HepG2 (cell line): Measurements from ENCODE around the gene MMP23B. TPM values are rescaled to one million over a fixed set of nuclear protein-coding genes. Genes with fewer than 3 reads are reported as not detected.

Experiments
- ATAC-seq: fragments of 200-7000 bp; cut with Tn5 transposase; 3 replicates; pipeline ENCODE4 v1.9.1; 2020; ENCODE audit warnings: mild to moderate bottlenecking, moderate library complexity
- BruUV-seq: library from RNA; stranded (reverse); fragments of 400-500 nt; replicated peaks from 2 replicates; lab custom pipeline; 2021; lab: Mats Ljungman, UMichigan
- CTCF ChIA-PET: fragments of 300-600 bp; formaldehyde crosslinking; extraction: SDS; loops from one replicate; lab custom pipeline; 2021; ENCODE audit warnings: low total read pairs, inconsistent platforms, low intra/inter-chr PET ratio; lab: Yijun Ruan, JAX
- POLR2A ChIA-PET: fragments of 350-600 bp; sonication (Branson Sonifier 250); formaldehyde crosslinking; loops from one replicate; lab custom pipeline; 2020; ENCODE audit warnings: antibody characterized with exemption, inconsistent platforms; lab: Yijun Ruan, JAX
- DNase-seq: peaks from one replicate; pipeline ENCODE4 v3.0.0-alpha.2; 2015; ENCODE audit warnings: low spot score
- FAIRE-seq: peaks from 3 replicates; lab custom pipeline; 2011; peaks lifted over from hg19 to GRCh38; lab: Jason Lieb, UNC
- H2AFZ ChIP-seq: one replicate; pipeline ENCODE4 v1.6.1; 2011; ENCODE audit warnings: low read length, inconsistent platforms
- H3K27ac ChIP-seq: fragments of 300-600 bp; 3 replicates; pipeline ENCODE4 v1.8.0; 2011; ENCODE audit warnings: mixed run types, mild to moderate bottlenecking, mixed read lengths, low read length, inconsistent platforms; ENCODE audit not compliant: insufficient read depth; ENCODE audit errors: extremely low read length
- H3K27me3 ChIP-seq, 2 experiments: fragments of 200-600 bp in 1 of 2; 2 replicates in 1 of 2; 3 replicates in 1 of 2; pipeline versions ENCODE4 v1.6.0 to v1.8.0; 2011; ENCODE audit warnings: low read length in 2 of 2, mild to moderate bottlenecking in 2 of 2, moderate library complexity in 2 of 2, inconsistent platforms in 1 of 2; ENCODE audit not compliant: insufficient read depth in 2 of 2, control insufficient read depth in 1 of 2
- H3K36me3 ChIP-seq, 2 experiments: fragments of 200-600 bp in 1 of 2; replicated peaks in 1 of 2; 2 replicates in 1 of 2; 3 replicates in 1 of 2; pipeline versions ENCODE4 v1.5.1 to v1.8.0; 2011; ENCODE audit warnings: low read length in 2 of 2, inconsistent platforms in 1 of 2; ENCODE audit not compliant: insufficient read depth in 2 of 2, control insufficient read depth in 1 of 2
- H3K4me1 ChIP-seq: 2 replicates; pipeline ENCODE4 v1.5.1; 2012; ENCODE audit warnings: low read length, inconsistent platforms; ENCODE audit not compliant: insufficient read depth
- H3K4me2 ChIP-seq: 2 replicates; pipeline ENCODE4 v1.6.0; 2011; ENCODE audit warnings: low read depth, low read length, inconsistent platforms
- H3K4me3 ChIP-seq, 3 experiments: fragments of 200-600 bp in 1 of 3; sonication (generic), shearing (Covaris generic) in 1 of 3; replicated peaks in 1 of 3; 2 replicates each; pipeline ENCODE4 v1.5.1; 2011 to 2016; ENCODE audit warnings: low read length in 3 of 3, inconsistent platforms in 2 of 3, low read depth in 2 of 3, mild to moderate bottlenecking in 2 of 3, control low read depth in 1 of 3, mixed read lengths in 1 of 3; ENCODE audit not compliant: insufficient read depth in 1 of 3
- H3K79me2 ChIP-seq: one replicate; pipeline ENCODE4 v1.6.1; 2011; ENCODE audit warnings: low read length, inconsistent platforms; ENCODE audit not compliant: insufficient read depth
- H3K9ac ChIP-seq: 2 replicates; pipeline ENCODE4 v1.6.0; 2011; ENCODE audit warnings: mild to moderate bottlenecking, low read depth, low read length, inconsistent platforms; ENCODE audit not compliant: insufficient read depth
- H3K9me3 ChIP-seq: 2 replicates; pipeline ENCODE4 v1.5.1; 2012; ENCODE audit warnings: mild to moderate bottlenecking, low read length
- H4K20me1 ChIP-seq: 2 replicates; pipeline ENCODE4 v1.6.0; 2011; ENCODE audit warnings: inconsistent platforms, mild to moderate bottlenecking, low read length, moderate library complexity; ENCODE audit not compliant: insufficient read depth
- CBX5 ChIP-seq: sonication (generic); formaldehyde crosslinking; IDR thresholded peaks from 2 replicates; pipeline ENCODE4 v1.4.0; 2020; ENCODE audit warnings: missing genetic modification reagents, borderline replicate concordance
- MXI1 ChIP-seq: IDR thresholded peaks from 3 replicates; pipeline ENCODE4 v1.6.1; 2012; ENCODE audit warnings: low read depth, low read length, inconsistent platforms, borderline replicate concordance
- SNAPC4 ChIP-seq: sonication (generic); formaldehyde crosslinking; IDR thresholded peaks from 2 replicates; pipeline ENCODE4 v1.4.0; 2020; ENCODE audit warnings: mild to moderate bottlenecking, missing genetic modification reagents
- TEAD2 ChIP-seq: sonication (generic); formaldehyde crosslinking; IDR thresholded peaks from 2 replicates; pipeline ENCODE4 v1.9.0; 2021; ENCODE audit warnings: missing genetic modification reagents
- ZNF556 ChIP-seq: sonication (generic); formaldehyde crosslinking; IDR thresholded peaks from 2 replicates; pipeline ENCODE4 v1.4.0; 2020; ENCODE audit warnings: mild to moderate bottlenecking, missing genetic modification reagents, borderline replicate concordance
- WGBS: methylation state at CpG from one replicate; pipeline ENCODE4 v1.1.6; 2017; ENCODE audit warnings: low lambda C conversion rate; 5-methylcytosine and 5-hydroxymethylcytosine counted together
- in situ Hi-C: cut with HindIII; loops from 2 replicates; pipeline ENCODE4 v1.10.0; 2017; ENCODE audit warnings: low pct_unique_long_range_greater_than_20kb; ENCODE audit not compliant: extremely low pct_ligation_motif_present
- intact Hi-C: fragments of 100-400 bp; cut with micrococcal nuclease; formaldehyde crosslinking; loops from one replicate; pipeline ENCODE4 v1.10.0; 2022; ENCODE audit not compliant: unreplicated experiment
- polyA plus RNA-seq, 8 experiments: library from polyadenylated mRNA; depleted of rRNA in 3 of 8; stranded (reverse) in 7 of 8; unstranded in 1 of 8; fragments of >200 nt; fragmentation: Illumina TruSeq in 4 of 8; extraction: Trizol in 4 of 8; gene quantifications; 2 replicates each; pipeline versions ENCODE4 v1.2.1 to v1.2.3, GENCODE V29; 2011 to 2016; ENCODE audit warnings: low read depth in 4 of 8, missing spikeins in 1 of 8, mixed read lengths in 1 of 8; ENCODE audit not compliant: insufficient read depth in 1 of 8
- total RNA-seq, 5 experiments: library from RNA; depleted of rRNA; stranded (reverse); fragments of >200 nt; fragmentation: Illumina TruSeq; extraction: Trizol; gene quantifications; 2 replicates each; pipeline ENCODE4 v1.2.3, GENCODE V29; 2016; ENCODE audit warnings: low read depth in 1 of 5
- TF ChIP-seq, protein P1 (sequence below): sonication (generic); formaldehyde crosslinking; IDR thresholded peaks from 2 replicates; pipeline ENCODE4 v1.5.0; 2020; ENCODE audit warnings: mild to moderate bottlenecking, missing genetic modification reagents

MMP23B gene
- total and polyA plus RNA-seq, 2 of the 13 experiments (the other 11 are each of a cell fraction or from before 2014, with no cell fraction given): 0.61 to 0.75 TPM

- H3K4me2 ChIP-seq: no peak overlapping the region
- no peak overlapping the region for H3K27ac ChIP-seq
- H3K9me3 ChIP-seq: no peaks in the 10 kb centered on the region
- DNase-seq: no peak
- H3K27me3 ChIP-seq: no peaks in the 10 kb centered on the region
- no peak for FAIRE-seq
- 91% methylated on average over 17 of the region's 17 CpGs for WGBS
- H3K36me3 ChIP-seq: peaks cover 1 to 9% of the 10 kb centered on the region in 2 experiments; a peak in 2 of 5 replicates
- POLR2A ChIA-PET: no interaction called here
- H3K79me2 ChIP-seq: peaks cover under 1% of the 10 kb centered on the region
- CTCF ChIA-PET: no interaction called here
- no peak overlapping the region for H3K9ac ChIP-seq
- ATAC-seq: no peak
- BruUV-seq: no TSS peak
- no peak overlapping the region for H2AFZ ChIP-seq
- 0 out of 2 replicates have a peak, but pooled peaks cover under 1% of the 10 kb centered on the region for H3K4me1 ChIP-seq
- intact Hi-C loops: no loop called here
- H4K20me1 ChIP-seq: no peaks in the 10 kb centered on the region
- H3K4me3 ChIP-seq: no peak overlapping the region
- TF ChIP-seq MXI1 (no peak), TEAD2 (CRISPR knock-in tag) (no peak)
- TF ChIP-seq, protein P1, sequence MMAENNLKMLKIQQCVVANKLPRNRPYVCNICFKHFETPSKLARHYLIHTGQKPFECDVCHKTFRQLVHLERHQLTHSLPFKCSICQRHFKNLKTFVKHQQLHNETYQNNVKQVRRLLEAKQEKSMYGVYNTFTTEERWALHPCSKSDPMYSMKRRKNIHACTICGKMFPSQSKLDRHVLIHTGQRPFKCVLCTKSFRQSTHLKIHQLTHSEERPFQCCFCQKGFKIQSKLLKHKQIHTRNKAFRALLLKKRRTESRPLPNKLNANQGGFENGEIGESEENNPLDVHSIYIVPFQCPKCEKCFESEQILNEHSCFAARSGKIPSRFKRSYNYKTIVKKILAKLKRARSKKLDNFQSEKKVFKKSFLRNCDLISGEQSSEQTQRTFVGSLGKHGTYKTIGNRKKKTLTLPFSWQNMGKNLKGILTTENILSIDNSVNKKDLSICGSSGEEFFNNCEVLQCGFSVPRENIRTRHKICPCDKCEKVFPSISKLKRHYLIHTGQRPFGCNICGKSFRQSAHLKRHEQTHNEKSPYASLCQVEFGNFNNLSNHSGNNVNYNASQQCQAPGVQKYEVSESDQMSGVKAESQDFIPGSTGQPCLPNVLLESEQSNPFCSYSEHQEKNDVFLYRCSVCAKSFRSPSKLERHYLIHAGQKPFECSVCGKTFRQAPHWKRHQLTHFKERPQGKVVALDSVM (CRISPR knock-in tag): no peak
- in situ Hi-C loops: no loop called here
Observed at GRCh38 chr1:1622788-1623094, 9.2 kb upstream of the MMP23B start.

DNA sequence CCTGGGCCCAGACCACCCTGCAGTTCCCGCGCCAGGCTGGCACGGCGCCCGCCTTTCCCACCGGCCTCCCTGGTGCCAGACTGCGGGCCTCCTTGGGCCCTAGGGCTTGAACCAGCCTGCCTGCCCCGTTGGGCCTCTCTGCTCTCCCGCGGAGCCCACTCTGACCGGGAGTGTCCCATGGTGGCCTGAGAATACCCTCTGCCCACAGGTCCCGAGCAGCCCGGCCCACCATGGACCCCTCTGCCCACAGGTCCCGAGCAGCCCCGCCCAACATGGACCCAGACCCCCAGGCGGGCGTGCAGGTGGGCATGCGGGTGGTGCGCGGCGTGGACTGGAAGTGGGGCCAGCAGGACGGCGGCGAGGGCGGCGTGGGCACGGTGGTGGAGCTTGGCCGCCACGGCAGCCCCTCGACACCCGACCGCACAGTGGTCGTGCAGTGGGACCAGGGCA, 8.8 kb upstream of the MMP23B start:
- H3K9ac ChIP-seq: no peak overlapping the region
- no peaks in the 10 kb centered on the region for H4K20me1 ChIP-seq
- FAIRE-seq: no peak
- in situ Hi-C loops: no loop called here
- H3K9me3 ChIP-seq: no peaks in the 10 kb centered on the region
- DNase-seq: no peak
- no peak overlapping the region for H3K4me3 ChIP-seq
- ChIA-PET CTCF (no interaction called here), POLR2A (no interaction called here)
- H3K36me3 ChIP-seq: peaks cover 1 to 4% of the 10 kb centered on the region in 2 experiments; a peak in 1 of 5 replicates
- BruUV-seq: no TSS peak
- H3K79me2 ChIP-seq: no peaks in the 10 kb centered on the region
- no peak overlapping the region for H2AFZ ChIP-seq
- WGBS: 100% methylated on average over 12 of the region's 33 CpGs
- no peak for ATAC-seq
- intact Hi-C loops: no loop called here
- no peaks in the 10 kb centered on the region for H3K4me1 ChIP-seq
- H3K27ac ChIP-seq: no peak overlapping the region
- no peaks in the 10 kb centered on the region for H3K27me3 ChIP-seq
- no peak overlapping the region for H3K4me2 ChIP-seq
- TF ChIP-seq CBX5 (CRISPR knock-in tag): no peak
- TF ChIP-seq SNAPC4 (CRISPR knock-in tag): no peak
- no peak for TF ChIP-seq ZNF556 (CRISPR knock-in tag)
